H1 (cell line): ENCODE data around the gene MIA2. TPM values are rescaled to one million over a fixed set of nuclear protein-coding genes. Genes with fewer than 3 reads are reported as not detected.

ENCODE experiments used
- CTCF ChIA-PET: fragments of 300-600 bp; sonication (Branson Sonifier 250); formaldehyde crosslinking; loops from one replicate; lab custom pipeline; 2021; ENCODE audit not compliant: partially characterized antibody; lab: Charles Lee
- POLR2A ChIA-PET: fragments of 300-600 bp; sonication (Branson Sonifier 250); formaldehyde crosslinking; loops from one replicate; lab custom pipeline; 2021; ENCODE audit warnings: inconsistent platforms; ENCODE audit not compliant: partially characterized antibody; lab: Charles Lee
- DNase-seq, 2 experiments: peaks; one replicate each; pipeline versions ENCODE4 v3.0.0 to v3.0.0-alpha.2; 2010 to 2022; ENCODE audit warnings: low spot score in 2 of 2, low read depth in 1 of 2, mixed read lengths in 1 of 2
- FAIRE-seq: peaks from 2 replicates; lab custom pipeline; 2011; peaks lifted over from hg19 to GRCh38; lab: Jason Lieb, UNC
- H2AFZ ChIP-seq: 2 replicates; pipeline ENCODE4 v1.8.1; 2012; ENCODE audit warnings: low read length, inconsistent platforms
- H2AK5ac ChIP-seq: 2 replicates; pipeline ENCODE4 v1.6.1; 2013; ENCODE audit warnings: low read depth, low read length
- H2BK120ac ChIP-seq: replicated peaks from 2 replicates; pipeline ENCODE3; 2013; ENCODE audit warnings: low read depth, low read length, inconsistent platforms
- H2BK12ac ChIP-seq: 2 replicates; pipeline ENCODE4 v1.6.1; 2013; ENCODE audit warnings: low read depth, low read length
- H2BK15ac ChIP-seq: 2 replicates; pipeline ENCODE4 v1.6.1; 2013; ENCODE audit warnings: low read length
- H2BK20ac ChIP-seq: 2 replicates; pipeline ENCODE4 v1.6.1; 2013; ENCODE audit warnings: low read length
- H2BK5ac ChIP-seq: 2 replicates; pipeline ENCODE4 v1.6.1; 2013; ENCODE audit warnings: low read depth, low read length
- H3K14ac ChIP-seq: 2 replicates; pipeline ENCODE4 v1.6.1; 2013; ENCODE audit warnings: inconsistent platforms; ENCODE audit not compliant: insufficient read length
- H3K18ac ChIP-seq: 2 replicates; pipeline ENCODE4 v1.6.1; 2013; ENCODE audit warnings: low read length; ENCODE audit errors: extremely low read depth
- H3K23ac ChIP-seq: 2 replicates; pipeline ENCODE4 v1.6.1; 2013; ENCODE audit warnings: inconsistent platforms; ENCODE audit not compliant: insufficient read length
- H3K23me2 ChIP-seq: 2 replicates; pipeline ENCODE4 v1.6.1; 2013; ENCODE audit warnings: low read depth, low read length
- H3K27ac ChIP-seq: 2 replicates; pipeline ENCODE4 v1.6.1; 2011; ENCODE audit warnings: low read depth, low read length, inconsistent platforms
- H3K27me3 ChIP-seq, 4 experiments: replicated peaks in 1 of 4; 1 replicate in 1 of 4; 2 replicates in 3 of 4; pipeline versions ENCODE4 v1.6.1 to v1.8.1; 2011 to 2013; ENCODE audit warnings: low read length in 3 of 4, mild to moderate bottlenecking in 3 of 4, inconsistent platforms in 2 of 4, mixed read lengths in 2 of 4, moderate library complexity in 1 of 4; ENCODE audit not compliant: control insufficient read depth in 3 of 4, insufficient read depth in 3 of 4; ENCODE audit errors: extremely low read depth in 1 of 4
- H3K36me3 ChIP-seq, 4 experiments: 2 replicates each; pipeline versions ENCODE4 v1.6.1 to v1.8.1; 2011 to 2013; ENCODE audit warnings: mild to moderate bottlenecking in 4 of 4, low read length in 3 of 4, moderate library complexity in 2 of 4, control low read depth in 1 of 4, inconsistent platforms in 1 of 4; ENCODE audit not compliant: insufficient read depth in 4 of 4, control insufficient read depth in 2 of 4
- H3K4ac ChIP-seq: replicated peaks from 2 replicates; pipeline ENCODE3; 2013; ENCODE audit warnings: low read length, low read depth, mixed read lengths, inconsistent platforms; ENCODE audit not compliant: insufficient read length
- H3K4me1 ChIP-seq, 4 experiments: replicated peaks in 1 of 4; 1 replicate in 1 of 4; 2 replicates in 3 of 4; pipeline versions ENCODE4 v1.6.1 to v1.8.1; 2011 to 2013; ENCODE audit warnings: low read length in 3 of 4, inconsistent platforms in 2 of 4, mixed read lengths in 1 of 4; ENCODE audit not compliant: insufficient read depth in 4 of 4, control insufficient read depth in 3 of 4
- H3K4me2 ChIP-seq, 2 experiments: 2 replicates each; pipeline versions ENCODE4 v1.6.1 to v1.8.1; 2011 to 2013; ENCODE audit warnings: low read depth in 2 of 2, low read length in 2 of 2, control low read depth in 1 of 2, inconsistent platforms in 1 of 2, mild to moderate bottlenecking in 1 of 2; ENCODE audit not compliant: insufficient read depth in 1 of 2
- H3K4me3 ChIP-seq, 4 experiments: fragments of 200-600, 300-600 bp in 1 of 4; sonication (generic), shearing (Covaris generic), sonication (Bioruptor Twin) in 1 of 4; 2 replicates each; pipeline versions ENCODE4 v1.5.1 to v1.8.1; 2011 to 2016; ENCODE audit warnings: low read length in 4 of 4, low read depth in 3 of 4, control low read depth in 2 of 4, inconsistent platforms in 2 of 4, mild to moderate bottlenecking in 2 of 4, mixed read lengths in 1 of 4, moderate library complexity in 1 of 4; ENCODE audit not compliant: insufficient read depth in 2 of 4; ENCODE audit errors: extremely low read depth in 1 of 4
- H3K56ac ChIP-seq: replicated peaks from 2 replicates; pipeline ENCODE3; 2013; ENCODE audit warnings: low read depth, mild to moderate bottlenecking, mixed read lengths, low read length, inconsistent platforms; ENCODE audit not compliant: insufficient read length
- H3K79me1 ChIP-seq: 2 replicates; pipeline ENCODE4 v1.6.1; 2013; ENCODE audit warnings: low read depth, low read length, control low read depth
- H3K79me2 ChIP-seq, 2 experiments: 2 replicates each; pipeline versions ENCODE4 v1.6.1 to v1.8.1; 2012 to 2013; ENCODE audit warnings: low read length in 2 of 2, mild to moderate bottlenecking in 2 of 2, inconsistent platforms in 1 of 2; ENCODE audit not compliant: insufficient read depth in 2 of 2, control insufficient read depth in 1 of 2
- H3K9ac ChIP-seq, 4 experiments: replicated peaks in 1 of 4; 1 replicate in 1 of 4; 2 replicates in 3 of 4; pipeline versions ENCODE4 v1.6.1 to v1.8.1; 2011 to 2013; ENCODE audit warnings: low read depth in 3 of 4, low read length in 3 of 4, control low read depth in 2 of 4, mild to moderate bottlenecking in 2 of 4, moderate library complexity in 2 of 4, inconsistent platforms in 1 of 4; ENCODE audit errors: extremely low read depth in 1 of 4
- H3K9me3 ChIP-seq, 2 experiments: 2 replicates each; pipeline versions ENCODE4 v1.6.1 to v1.8.1; 2012 to 2013; ENCODE audit warnings: mild to moderate bottlenecking in 2 of 2, moderate library complexity in 2 of 2, control low read depth in 1 of 2, inconsistent platforms in 1 of 2, low read depth in 1 of 2, low read length in 1 of 2, mixed read lengths in 1 of 2; ENCODE audit not compliant: insufficient read depth in 2 of 2
- H4K20me1 ChIP-seq, 2 experiments: replicated peaks in 1 of 2; 2 replicates each; pipeline versions ENCODE3 to v1.8.1; 2011 to 2013; ENCODE audit warnings: inconsistent platforms in 2 of 2, low read length in 2 of 2, mild to moderate bottlenecking in 1 of 2; ENCODE audit not compliant: insufficient read depth in 2 of 2, control insufficient read depth in 1 of 2
- H4K5ac ChIP-seq: 2 replicates; pipeline ENCODE4 v1.6.1; 2013; ENCODE audit warnings: low read length, low read depth, mixed read lengths, inconsistent platforms; ENCODE audit not compliant: insufficient read length
- H4K8ac ChIP-seq: 2 replicates; pipeline ENCODE4 v1.8.0; 2013; ENCODE audit warnings: mild to moderate bottlenecking, moderate library complexity, low read length, inconsistent platforms; ENCODE audit not compliant: insufficient read depth; ENCODE audit errors: extremely low read depth
- H4K91ac ChIP-seq: replicated peaks from 2 replicates; pipeline ENCODE3; 2013; ENCODE audit warnings: low read length, mixed read lengths, inconsistent platforms; ENCODE audit not compliant: insufficient read length
- CHD2 ChIP-seq: IDR thresholded peaks from 2 replicates; pipeline ENCODE4 v1.6.1; 2012; ENCODE audit warnings: low read length, improper control_type of control experiment
- MAFK ChIP-seq: IDR thresholded peaks from 2 replicates; pipeline ENCODE4 v1.6.1; 2012; ENCODE audit warnings: low read depth, mild to moderate bottlenecking, improper control_type of control experiment, low read length
- WGBS, 2 experiments: shearing (Covaris generic) in 1 of 2; methylation state at CpG; one replicate each; pipeline versions ENCODE4 v1.1.6 to v1.1.7; 2013 to 2015; ENCODE audit warnings: low lambda C conversion rate in 2 of 2, mixed read lengths in 2 of 2, inconsistent platforms in 1 of 2, low coverage in 1 of 2, missing lambda C conversion rate in 1 of 2; ENCODE audit not compliant: insufficient replicate concordance in 2 of 2, insufficient coverage in 1 of 2, insufficient read length in 1 of 2; ENCODE audit errors: extremely low coverage in 1 of 2, missing lambda C conversion rate in 1 of 2; 5-methylcytosine and 5-hydroxymethylcytosine counted together
- polyA plus RNA-seq, 7 experiments: library from polyadenylated mRNA; depleted of rRNA in 3 of 7; stranded (reverse) in 5 of 7; unstranded in 2 of 7; fragments of >200 nt in 5 of 7; fragments of 200-250 nt in 2 of 7; gene quantifications; 1 replicate in 5 of 7; 2 replicates in 1 of 7; 4 replicates in 1 of 7; pipeline versions ENCODE4 v1.2.1 to v1.2.3, GENCODE V29; 2011 to 2013; ENCODE audit warnings: missing spikeins in 2 of 7, mixed read lengths in 2 of 7
- total RNA-seq: library from RNA; stranded (reverse); fragmentation: NEBNext Ultra II Directional; extraction: Animal tissue kit (Norgen Biotek cat#: 25700); gene quantifications from 2 replicates; pipeline ENCODE4 v1.2.1, GENCODE V29; 2021

Gene MIA2
- total and polyA plus RNA-seq, 2 of the 8 experiments (the other 6 are each of a cell fraction or from before 2014, with no cell fraction given): 10.1 to 15.0 TPM

GRCh38 chr14:39218171-39218769, 15.4 kb upstream of the MIA2 start:
- H3K79me1 ChIP-seq: no peaks in the 10 kb centered on the region
- CTCF ChIA-PET: no interaction called here
- no peak overlapping the region for H2AFZ ChIP-seq

More at GRCh38 chr14:39218171-39218769, 15.4 kb upstream of the MIA2 start:
- H3K36me3 ChIP-seq: no peaks in the 10 kb centered on the region
- H3K56ac ChIP-seq: no peak overlapping the region
- no peak overlapping the region for H3K9ac ChIP-seq
- 81% methylated on average over 5 of the region's 5 CpGs; no CpG with 5 or more reads in 1 of the 2 experiments for WGBS, 2 experiments
- no peak overlapping the region for H4K5ac ChIP-seq
- H2AK5ac ChIP-seq: no peak overlapping the region
- H3K4me1 ChIP-seq: no peaks in the 10 kb centered on the region
- H3K4me3 ChIP-seq: no peak overlapping the region
- no peak overlapping the region for H3K4me2 ChIP-seq
- no peak overlapping the region for H3K23ac ChIP-seq
- H3K27ac ChIP-seq: no peak overlapping the region
- no peaks in the 10 kb centered on the region for H3K27me3 ChIP-seq
- H2BK20ac ChIP-seq: no peak overlapping the region
- POLR2A ChIA-PET: no interaction called here
- no peak for TF ChIP-seq CHD2
- TF ChIP-seq MAFK: no peak
- TF ChIP-seq, all 59 proteins: peak for 0
- FAIRE-seq (no peak), DNase-seq (no peak)
- Histone ChIP-seq H4K20me1 (no peaks in the 10 kb centered on the region), H3K79me2 (no peaks in the 10 kb centered on the region), H4K91ac (no peak overlapping the region), H3K9me3 (no peaks in the 10 kb centered on the region), H2BK15ac (no peak overlapping the region), H3K14ac (no peak overlapping the region), H4K8ac (no peak overlapping the region), H2BK12ac (no peak overlapping the region), H3K4ac (no peak overlapping the region), H2BK5ac (no peak overlapping the region), H3K18ac (no peak overlapping the region), H2BK120ac (no peak overlapping the region), H3K23me2 (no peaks in the 10 kb centered on the region)
